NOMO-1 treated with dmso at 0.1 percent for 144 hours (cell line): Measurements from ENCODE around the gene GTPBP6.
"Not testable (repeated sequence)": the region's sequence is repeated elsewhere in the genome, so short reads cannot be mapped to it uniquely, and the experiment has no call there.

Experiments
- DNase-seq: peaks from one replicate; lab custom pipeline; 2025; ENCODE audit not compliant: unreplicated experiment; lab: John Stamatoyannopoulos, UW

Gene GTPBP6

DNA sequence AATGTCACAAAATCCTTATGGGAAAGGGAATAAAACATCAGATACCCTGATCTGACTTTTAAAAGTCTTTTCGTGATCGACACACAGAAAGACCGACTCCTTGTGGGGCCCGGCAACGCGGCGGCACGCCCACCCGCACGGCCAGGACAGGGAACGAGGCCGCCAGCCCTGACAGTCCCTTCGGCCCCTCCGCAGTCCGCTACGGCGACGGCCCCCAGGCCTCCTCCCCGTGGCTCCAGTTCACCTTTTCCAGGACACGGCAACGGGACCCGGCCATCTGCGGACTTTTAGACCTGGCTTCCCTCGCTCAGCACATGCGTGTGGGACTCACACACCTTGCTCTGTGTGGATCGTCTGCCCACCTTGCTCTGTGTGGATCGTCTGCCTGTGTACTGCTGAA is 33.6 kb upstream of the GTPBP6 start:
- DNase-seq: no peak

DNA sequence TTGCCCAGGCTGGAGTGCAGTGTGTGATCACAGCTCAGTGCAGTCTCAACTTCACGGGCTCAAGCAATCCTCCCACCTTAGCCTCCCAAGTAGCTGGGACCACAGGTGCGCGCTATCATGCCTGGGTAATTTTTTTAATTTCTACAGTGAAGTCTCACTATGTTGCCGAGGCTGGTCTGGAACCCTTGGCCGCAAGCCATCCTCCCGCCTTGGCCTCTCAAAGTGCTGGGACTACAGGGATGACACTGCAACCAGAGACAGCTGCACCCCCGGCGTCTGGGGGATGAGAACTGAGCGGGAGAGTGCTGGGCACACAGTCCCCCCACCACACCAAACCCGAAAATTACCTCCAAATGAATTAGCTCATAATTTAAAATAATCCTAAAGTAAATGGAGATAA is 33.1 kb upstream of the GTPBP6 start:
- DNase-seq: no peak

DNA sequence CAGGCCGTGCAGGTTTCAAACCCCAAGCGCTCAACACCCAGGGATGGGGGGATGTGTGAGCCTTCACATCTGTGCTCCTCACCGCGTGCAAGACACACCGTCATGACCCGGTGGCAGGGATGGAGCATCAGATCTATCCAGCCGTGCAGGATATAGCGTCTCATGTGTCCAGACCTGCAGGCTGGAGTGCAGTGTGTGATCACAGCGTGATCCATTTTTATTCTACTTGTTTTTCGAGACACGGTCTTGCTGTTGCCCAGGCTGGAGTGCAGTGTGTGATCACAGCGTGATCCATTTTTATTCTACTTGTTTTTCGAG is 32.7 kb upstream of the GTPBP6 start:
- not testable (repeated sequence) for DNase-seq

DNA sequence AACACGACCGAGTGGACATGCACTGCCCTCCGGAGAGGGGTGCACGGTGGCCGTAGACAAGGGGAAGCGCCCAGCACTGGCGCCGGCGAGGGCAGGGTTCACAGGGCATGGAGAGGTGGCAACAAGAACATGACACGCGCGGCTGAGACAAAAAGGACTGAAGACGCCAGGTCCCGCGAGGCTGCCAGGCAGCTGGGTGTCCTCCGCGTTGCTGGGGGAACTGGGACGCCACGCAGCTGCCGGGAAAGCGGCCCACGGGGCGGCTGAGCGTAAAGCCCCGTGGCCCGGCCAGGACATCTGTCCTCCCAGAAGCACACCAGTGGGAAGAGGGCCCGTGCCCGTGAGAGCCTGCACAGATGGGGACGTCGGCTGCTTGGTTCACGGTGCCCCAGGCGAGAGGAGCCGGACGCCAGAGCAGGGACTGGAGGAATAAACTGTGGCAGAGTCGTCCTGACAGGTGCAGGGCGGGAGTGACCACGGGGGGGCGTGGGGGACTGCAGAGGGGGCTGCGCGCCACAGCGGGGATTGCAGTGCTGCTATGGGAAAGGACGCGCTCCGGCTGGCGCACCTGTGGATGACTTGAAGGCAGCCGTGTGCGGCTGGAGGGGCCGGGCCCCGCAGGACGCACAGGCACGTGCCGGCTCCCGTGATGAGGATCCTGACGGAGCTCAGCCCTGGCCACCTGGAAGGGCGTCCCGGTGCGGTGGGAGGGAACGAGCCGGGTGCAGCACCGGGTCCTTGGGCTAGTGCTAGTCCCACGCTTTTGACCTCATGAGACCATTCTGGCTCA is 32.1 kb upstream of the GTPBP6 start:
- DNase-seq: no peak

DNA sequence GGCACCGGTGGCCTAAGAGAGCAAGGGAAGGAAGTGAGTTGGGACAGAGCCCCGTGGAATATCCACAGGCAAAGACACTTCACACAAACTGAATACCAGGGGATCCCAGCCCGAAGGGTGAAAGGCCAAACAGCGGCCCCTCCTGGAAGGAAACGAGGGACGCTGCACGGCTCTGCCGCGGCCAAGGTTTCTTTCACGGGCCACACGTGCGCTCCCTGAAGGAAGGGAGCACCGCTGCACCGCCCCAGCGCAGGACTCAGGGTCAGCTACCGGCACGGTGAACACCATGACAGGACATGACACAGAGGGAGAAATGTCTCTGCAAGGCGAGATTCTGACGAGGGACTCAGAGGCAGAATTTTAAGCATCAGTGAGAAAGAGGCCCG is 31.5 kb upstream of the GTPBP6 start:
- no peak for DNase-seq

DNA sequence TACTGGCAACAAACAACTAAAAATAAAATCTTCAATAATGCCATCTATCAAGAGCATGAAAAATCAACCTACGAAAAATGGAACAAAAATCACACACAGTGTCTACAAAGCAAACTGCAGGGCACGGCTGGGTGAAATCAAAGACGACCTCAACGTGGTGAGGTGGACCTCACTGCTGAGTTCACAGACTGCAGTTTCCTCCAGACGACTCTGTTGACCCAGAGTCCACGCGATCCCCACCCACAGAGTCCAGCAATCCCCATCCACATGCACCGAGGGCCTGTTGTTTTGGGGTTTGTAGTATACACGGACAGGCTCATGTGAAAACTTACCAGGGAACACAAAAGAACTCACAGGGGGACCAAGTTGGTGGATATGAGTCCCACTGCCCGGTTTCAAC is 31.1 kb upstream of the GTPBP6 start:
- DNase-seq: no peak

DNA sequence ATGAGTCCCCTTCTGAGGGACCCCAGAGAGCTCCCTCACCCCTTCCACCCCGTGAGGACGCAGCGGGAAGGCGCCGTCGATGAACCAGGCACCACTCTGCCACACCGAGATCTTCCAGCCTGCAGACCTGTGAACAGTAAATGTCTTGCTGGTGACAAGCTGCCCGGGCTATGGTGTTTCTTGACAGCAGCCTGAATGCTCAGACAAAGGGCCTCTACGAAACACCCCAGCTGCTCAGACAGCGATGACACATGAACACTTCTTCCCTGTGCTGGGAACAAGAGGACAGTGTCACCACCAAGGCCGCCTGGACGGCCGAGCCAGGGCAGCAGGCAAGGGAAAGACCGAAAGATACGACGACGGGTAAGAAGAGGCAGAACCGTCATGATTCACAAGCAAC is 30.6 kb upstream of the GTPBP6 start:
- no peak for DNase-seq

DNA sequence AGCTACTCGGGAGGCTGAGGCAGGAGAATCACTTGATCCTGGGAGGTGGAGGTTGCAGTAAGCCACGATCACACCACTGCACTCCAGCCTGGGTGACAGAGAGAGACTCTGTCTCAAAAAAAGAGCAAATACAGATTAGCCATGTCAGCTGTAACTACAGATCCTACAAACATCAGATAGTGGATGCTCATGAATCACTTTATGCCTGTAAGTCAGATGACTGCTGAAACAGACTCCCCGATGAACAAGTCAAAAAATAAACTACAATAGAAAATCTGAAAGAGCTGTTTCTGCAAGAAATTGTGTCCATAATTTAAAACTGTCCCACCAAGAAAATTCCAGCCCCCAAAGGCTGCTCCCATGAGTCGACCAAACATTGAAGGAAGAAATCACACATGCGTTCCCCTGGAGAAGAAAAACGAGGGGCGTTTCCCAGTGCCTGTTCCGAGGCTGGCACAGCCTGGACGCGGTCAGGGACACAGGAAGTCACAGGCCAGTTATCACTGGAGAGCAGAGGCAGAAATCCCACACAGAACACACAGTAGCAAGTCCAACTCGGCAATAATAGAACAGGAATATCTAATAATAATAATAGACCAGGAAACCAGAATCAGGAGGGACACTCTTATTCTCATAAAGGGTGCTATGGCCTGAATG is 30.0 kb upstream of the GTPBP6 start:
- no peak for DNase-seq

DNA sequence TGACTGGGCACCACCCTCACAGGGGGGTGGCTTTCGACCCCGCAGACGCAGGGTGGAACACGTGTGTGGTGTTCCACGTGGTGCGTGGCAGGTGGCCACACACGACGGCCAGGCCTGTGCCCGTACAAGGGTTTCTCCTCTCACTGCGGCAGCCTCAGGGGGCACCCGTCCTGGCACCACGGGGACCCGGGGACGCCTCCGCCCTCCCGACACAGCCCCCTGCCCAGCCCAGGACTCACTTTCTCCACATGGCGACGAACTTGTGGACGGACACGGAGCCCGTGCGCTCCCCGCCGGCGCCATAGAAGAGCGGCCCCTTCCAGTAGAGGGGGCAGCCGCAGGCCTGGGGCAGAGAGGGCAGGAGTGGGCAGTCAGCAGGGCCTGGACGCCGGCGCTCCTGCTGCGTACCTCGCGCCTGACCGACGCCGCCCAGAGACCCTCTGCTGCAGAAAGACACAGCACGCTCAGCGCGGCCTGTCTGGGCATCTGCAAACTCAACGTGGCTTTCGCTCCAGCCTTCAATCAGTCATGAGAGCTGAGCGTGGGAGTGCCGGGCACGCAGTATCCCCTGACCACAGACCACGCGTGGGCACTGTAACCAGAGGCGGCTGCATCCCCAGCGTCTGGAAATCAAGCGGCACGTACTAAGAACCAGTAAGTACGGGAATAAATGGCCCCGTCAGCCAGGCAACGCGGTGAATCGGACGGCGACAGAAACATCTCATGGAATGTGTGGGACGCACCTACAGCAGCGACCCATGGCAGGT is 28.9 kb upstream of the GTPBP6 start:
- DNase-seq: no peak

DNA sequence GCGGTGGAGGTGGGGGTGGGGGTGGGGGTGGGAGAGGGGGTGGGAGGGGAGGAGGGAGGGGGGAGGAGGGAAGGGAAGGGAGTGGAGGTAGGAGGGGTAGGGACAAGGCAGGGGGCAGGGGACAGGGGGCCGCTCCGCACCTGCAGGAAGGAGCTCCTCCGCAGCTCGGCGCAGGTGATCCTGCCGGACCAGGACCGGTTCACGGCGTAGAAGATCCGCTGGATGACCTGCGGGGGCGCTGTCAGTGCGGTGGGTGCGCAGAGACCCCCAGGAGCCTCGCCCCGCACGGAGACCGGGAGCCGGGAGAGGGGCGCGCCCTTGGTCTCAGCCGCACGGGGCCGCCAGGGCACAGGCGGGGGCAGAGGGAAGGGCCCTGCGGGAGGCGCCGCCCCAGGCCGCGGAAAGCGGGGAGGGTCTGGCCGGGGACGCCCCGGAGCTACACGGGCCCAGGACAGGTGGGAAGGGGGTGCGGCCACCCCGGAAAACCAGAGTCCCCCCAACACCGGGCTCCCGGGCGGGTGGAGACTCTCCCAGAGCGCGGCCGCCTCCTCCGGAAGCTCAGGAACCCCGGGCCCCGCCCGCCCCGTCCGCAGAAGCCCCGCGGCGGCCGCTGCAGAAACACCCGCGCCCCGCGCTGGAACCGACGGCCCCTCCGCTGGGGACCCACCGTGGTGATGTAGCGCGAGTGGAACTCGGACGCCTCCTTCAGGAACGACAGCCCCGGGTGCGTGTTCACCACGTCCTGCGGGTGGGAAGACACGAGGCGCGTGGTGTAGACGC is 27.6 kb upstream of the GTPBP6 start:
- no peak for DNase-seq

DNA sequence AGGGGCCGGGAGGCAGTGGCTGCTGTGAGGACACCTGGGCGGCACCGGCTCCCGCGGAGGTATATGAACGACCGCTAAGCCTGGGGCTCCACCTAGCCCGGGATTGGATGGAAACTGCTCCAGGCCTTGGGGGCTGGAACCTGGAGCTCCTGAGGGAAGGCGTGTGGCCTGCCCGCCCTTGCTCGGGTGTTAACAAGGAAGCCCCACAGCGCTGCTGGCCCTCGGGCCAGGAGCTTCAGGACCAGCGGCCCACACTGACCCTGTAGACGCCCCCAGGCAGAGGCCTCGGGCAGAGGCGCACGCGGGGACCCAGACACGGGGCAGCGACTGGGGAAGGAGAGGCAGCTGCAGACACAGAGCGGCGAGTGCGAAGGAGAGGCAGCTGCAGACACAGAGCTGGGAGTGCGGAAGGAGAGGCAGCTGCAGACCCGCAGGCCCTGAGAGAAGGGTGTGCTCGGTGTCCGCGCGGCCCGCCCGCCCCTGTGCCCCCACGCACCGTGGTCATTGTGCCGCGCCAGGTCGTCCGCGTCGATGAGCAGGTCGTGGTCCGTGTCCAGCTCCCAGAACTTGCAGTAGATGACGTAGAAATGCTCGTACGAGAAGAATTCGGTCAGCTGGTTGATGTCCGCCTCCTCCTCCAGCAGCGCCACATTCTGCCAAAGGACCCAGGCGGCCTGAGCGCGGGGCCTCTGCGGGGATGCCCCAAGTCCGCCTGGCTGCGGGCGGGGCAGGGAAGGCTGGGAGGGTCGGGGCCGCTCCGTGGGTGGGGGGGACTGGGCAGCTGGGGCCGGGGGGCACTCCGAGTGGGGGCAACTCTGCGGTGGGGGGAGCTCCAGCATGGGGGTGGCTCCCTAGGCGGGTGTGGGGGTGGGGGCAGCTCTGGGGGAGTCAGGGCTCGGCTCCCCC is 26.7 kb upstream of the GTPBP6 start:
- no peak for DNase-seq

DNA sequence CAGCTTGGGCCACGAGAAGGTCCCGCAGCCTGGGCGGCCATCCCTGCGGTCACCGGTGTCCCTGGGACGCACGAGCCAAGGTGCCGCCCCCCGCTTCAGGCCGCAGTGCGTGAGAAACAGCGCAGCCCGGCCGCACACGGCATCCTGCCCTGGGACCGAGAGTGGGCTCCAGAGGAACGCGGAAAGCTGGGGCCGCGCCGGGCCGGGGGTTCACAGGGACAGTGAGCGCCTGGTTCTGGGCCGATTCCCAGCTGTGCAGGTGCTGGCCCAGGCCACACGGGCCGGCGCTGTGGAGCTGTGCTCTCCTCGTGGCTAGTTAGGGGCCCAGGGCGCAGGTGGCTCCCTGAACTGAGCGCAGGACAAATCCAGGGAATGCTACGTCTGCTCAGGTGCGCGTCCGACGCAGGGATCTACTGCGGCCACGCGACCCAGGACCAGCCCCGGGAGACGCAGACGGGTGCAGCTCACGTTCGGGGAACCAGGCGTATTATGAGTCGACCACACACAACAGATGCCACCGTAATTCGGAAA is 25.8 kb upstream of the GTPBP6 start:
- DNase-seq: no peak

DNA sequence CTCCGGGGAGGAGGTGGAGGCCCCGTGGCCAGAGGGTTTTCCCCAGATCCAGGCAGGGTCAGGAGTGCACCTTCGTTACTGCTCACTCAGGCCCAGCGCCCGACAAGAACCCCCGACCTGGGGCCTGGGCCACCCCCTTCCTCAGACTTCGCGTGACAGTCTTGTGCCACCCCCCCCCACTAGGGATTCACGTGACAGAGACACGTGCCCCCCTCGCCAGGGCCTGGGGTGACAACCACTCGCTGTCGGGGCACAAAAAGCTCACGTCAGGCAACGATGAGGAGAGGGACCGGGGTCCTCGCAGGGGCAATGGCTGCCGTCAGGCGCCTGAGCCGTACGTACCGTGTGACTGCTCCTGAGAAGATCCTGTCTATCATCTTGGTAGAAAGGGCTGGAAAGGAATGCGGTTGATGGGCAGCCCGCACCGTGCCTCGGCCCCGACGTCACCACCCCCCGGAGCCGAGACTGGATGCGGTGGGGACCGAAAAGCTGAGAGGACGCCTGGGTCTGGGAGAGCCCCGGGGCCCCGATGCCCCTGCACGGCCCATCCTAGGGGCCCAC is 23.0 kb upstream of the GTPBP6 start:
- DNase-seq: no peak

DNA sequence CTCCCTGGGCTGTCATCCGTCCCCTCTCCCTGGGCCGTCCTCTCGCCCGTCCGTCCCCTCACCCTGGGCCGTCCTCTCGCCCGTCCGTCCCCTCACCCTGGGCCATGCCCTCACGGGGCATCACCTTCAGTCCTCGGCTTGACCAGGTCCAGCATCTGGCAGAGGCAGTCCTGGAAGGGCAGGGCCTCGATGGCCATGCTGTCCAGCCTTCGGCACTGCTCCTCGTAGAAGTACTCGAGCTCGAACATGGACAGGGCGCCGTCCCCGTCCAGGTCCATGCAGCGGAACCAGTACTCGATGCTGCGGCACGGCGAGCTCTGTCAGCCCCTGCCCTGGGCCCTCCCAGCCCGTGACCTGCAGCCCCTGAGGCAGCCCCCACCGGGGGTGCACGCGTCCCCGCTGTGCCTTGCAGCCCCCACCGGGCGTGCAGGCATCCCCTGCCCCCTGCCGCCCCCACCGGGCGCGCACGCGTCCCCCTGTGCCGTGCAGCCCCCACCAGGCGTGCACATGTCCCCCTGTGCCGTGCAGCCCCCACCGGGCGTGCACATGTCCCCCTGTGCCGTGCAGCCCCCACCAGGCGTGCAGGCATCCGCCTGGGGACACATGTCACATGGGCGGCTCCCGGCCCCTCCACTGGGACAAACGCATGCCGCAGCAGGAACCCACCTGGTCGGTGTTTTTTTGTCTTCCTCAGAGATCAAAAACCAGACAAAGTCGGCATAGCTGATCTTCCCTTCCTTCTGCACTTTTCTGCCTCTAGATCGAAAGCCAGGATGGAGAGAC is 22.2 kb upstream of the GTPBP6 start:
- no peak for DNase-seq

DNA sequence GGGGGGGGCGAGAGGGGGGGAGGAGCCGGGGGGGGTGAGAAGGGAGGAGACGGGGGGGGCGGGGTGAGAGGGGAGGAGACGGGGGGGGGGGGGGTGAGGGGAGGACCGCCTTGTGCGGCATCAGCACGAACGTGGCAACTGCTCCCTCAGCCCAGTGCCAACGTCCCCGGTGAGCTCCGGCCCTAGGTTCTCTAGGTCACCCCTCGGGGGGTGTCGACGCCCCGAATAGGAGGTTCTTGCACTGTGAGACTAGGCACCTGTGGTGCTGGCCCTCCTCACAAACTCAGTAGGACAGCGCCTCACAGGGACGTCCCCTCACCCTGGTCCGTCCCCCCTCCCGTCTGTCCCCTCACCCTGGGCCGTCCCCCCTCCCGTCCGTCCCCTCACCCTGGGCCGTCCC is 21.5 kb upstream of the GTPBP6 start:
- no peak for DNase-seq

DNA sequence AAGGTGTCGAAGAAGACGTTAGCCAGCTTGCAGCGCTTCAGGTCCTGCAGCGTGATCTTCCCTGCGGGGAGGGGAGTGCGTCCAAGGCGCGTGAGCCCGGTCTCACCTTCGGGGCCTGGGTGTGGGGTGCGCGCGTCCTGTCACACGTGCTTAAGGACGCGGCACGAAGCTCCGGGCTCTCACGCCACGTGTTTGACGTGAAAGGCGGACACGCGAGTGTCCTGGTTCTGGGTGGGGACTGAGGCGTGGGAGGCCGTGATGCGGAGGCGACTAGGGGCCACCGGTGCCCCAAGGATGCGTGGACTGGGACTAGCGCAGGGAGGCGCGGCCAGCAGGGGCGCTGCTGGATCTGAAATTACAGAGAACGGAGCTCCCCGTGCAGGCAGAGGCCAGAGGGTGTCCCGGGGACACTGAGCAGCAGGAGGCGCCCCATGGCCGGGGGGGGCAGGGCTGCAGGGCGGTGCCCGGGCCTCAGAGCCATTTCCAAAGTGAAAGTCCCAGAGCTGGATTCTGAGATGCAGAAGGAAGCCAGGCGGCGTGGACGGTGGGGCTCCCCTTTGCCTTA is 20.3 kb upstream of the GTPBP6 start:
- DNase-seq: no peak

DNA sequence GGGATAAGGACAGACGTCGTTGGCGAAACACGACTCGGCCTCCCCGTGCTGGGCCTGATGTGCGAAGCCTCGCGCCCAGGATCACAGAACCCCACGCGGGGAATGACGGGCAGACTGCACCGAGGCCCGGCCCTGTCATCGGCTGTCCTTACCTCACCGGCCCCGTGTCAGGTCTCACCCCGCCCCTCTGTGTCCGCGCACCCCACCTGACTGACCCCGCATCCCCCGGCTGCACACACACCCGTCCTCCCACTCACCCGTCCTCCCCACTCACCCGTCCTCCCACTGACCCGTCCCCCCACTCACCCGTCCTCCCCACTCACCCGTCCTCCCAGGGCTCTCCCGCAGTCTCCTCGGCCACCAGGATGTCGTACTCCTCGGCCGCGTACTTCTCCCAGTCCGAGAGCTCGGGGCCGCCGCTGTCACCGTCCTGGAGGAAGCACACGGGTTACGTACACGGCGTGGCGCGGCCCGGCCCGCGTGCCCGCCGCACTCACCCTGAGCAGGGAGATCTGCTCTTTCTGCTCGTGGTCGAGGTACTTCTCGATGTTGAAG is 19.8 kb upstream of the GTPBP6 start:
- DNase-seq: no peak

DNA sequence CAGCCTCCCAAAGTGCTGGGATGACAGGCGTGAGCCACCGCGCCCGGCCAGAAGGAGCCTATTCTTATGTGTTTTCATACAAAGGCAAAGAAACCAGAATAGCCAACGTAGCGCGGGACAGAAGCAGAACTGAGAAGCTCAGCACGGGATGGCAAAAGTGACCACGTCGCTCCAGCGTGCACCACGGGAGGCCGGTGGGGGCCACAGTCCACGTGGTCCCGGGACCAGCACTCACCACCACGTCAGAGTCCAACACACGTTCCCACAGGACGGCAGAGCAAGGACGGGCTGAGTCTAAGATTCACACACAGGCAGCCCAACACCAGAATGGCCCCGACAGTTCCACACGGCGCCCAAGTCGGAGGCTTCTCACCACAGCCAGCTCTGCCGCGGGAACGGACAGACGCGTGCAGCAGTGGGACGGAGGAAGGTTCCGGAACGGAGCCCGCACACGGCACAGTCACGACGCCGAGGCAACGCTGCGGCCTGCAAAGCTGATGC is 18.8 kb upstream of the GTPBP6 start:
- no peak for DNase-seq
